ENCODE measurements around the gene MAD1L1. TPM values are rescaled to one million over a fixed set of nuclear protein-coding genes. Genes with fewer than 3 reads are reported as not detected.

Gene MAD1L1
- total RNA-seq, 2 experiments from 2014 or later, result 157 to 160 TPM

GRCh38 chr7:1852517-1853430 is 380.0 kb downstream of the MAD1L1 start:
- H3K27me3 Mint-ChIP-seq, result no peaks in the 10 kb centered on the region
- intact Hi-C loops (cut with DNase I, micrococcal nuclease), result no loop called here
- no peak overlapping the region for H3K4me3 Mint-ChIP-seq
- peak overlapping the region; percentile 47 for H3K27ac Mint-ChIP-seq
- Histone ChIP-seq H3K27me3 (ENCODE audit: control insufficient read depth in 1 of 2, insufficient read depth in 2 of 2, low read length in 2 of 2) (no peaks in the 10 kb centered on the region), H3K27ac (ENCODE audit: low read depth in 1 of 2, low read length in 2 of 2) (no peak overlapping the region), H3K4me1 (ENCODE audit: insufficient read depth, low read length) (peaks cover 38% of the 10 kb centered on the region), H3K4me3 (ENCODE audit: low read length) (no peak overlapping the region), H3K9me3 (ENCODE audit: control insufficient read depth in 1 of 2, insufficient read depth in 1 of 2, low read length in 2 of 2) (peaks cover 0 to 26% of the 10 kb centered on the region in 2 experiments), H3K36me3 (ENCODE audit: insufficient read depth, low read length) (peaks cover 6% of the 10 kb centered on the region)
- ChIA-PET POLR2A (no interaction called here), CTCF (no interaction called here)
- H3K9me3 Mint-ChIP-seq, result no peaks in the 10 kb centered on the region
- DNase-seq, result no peak
- peaks cover 20% of the 10 kb centered on the region for H3K4me1 Mint-ChIP-seq (ENCODE audit: low read depth)
- H3K36me3 Mint-ChIP-seq (ENCODE audit: low read depth), result peaks cover 34% of the 10 kb centered on the region
- ATAC-seq (ENCODE audit: poor library complexity), result no peak
- no peak for TF ChIP-seq CTCF (IDR thresholded peaks at IDR 0.05)

GRCh38 chr7:1851721-1852516 is 380.8 kb downstream of the MAD1L1 start:
- peaks cover 31% of the 10 kb centered on the region for H3K4me1 ChIP-seq (ENCODE audit: insufficient read depth, low read length)
- ATAC-seq (ENCODE audit: poor library complexity), result no peak
- Mint-ChIP-seq H3K27ac (peak overlapping the region; percentile 49), H3K4me3 (no peak overlapping the region), H3K36me3 (ENCODE audit: low read depth) (peaks cover 37% of the 10 kb centered on the region), H3K9me3 (no peaks in the 10 kb centered on the region), H3K4me1 (ENCODE audit: low read depth) (peaks cover 22% of the 10 kb centered on the region), H3K27me3 (no peaks in the 10 kb centered on the region)
- H3K9me3 ChIP-seq (ENCODE audit: control insufficient read depth in 1 of 2, insufficient read depth in 1 of 2, low read length in 2 of 2), result peaks cover 0 to 17% of the 10 kb centered on the region in 2 experiments
- POLR2A ChIA-PET, result no interaction called here
- no peak for TF ChIP-seq CTCF (IDR thresholded peaks at IDR 0.05)
- DNase-seq, result no peak
- H3K36me3 ChIP-seq (ENCODE audit: insufficient read depth, low read length), result peaks cover 10% of the 10 kb centered on the region
- CTCF ChIA-PET, result no interaction called here
- H3K4me3 ChIP-seq (ENCODE audit: low read length), result no peak overlapping the region
- no peaks in the 10 kb centered on the region for H3K27me3 ChIP-seq (ENCODE audit: control insufficient read depth in 1 of 2, insufficient read depth in 2 of 2, low read length in 2 of 2)
- H3K27ac ChIP-seq (ENCODE audit: low read depth in 1 of 2, low read length in 2 of 2), result no peak overlapping the region
- intact Hi-C loops (cut with DNase I, micrococcal nuclease), result no loop called here

GRCh38 chr7:1850976-1851571 is 381.7 kb downstream of the MAD1L1 start:
- DNase-seq, result no peak
- Mint-ChIP-seq H3K27me3 (no peaks in the 10 kb centered on the region), H3K36me3 (ENCODE audit: low read depth) (peaks cover 40% of the 10 kb centered on the region), H3K4me3 (no peak overlapping the region), H3K27ac (no peak overlapping the region), H3K9me3 (no peaks in the 10 kb centered on the region), H3K4me1 (ENCODE audit: low read depth) (peaks cover 24% of the 10 kb centered on the region)
- CTCF ChIA-PET, result no interaction called here
- H3K27me3 ChIP-seq (ENCODE audit: control insufficient read depth in 1 of 2, insufficient read depth in 2 of 2, low read length in 2 of 2), result no peaks in the 10 kb centered on the region
- peaks cover 18% of the 10 kb centered on the region for H3K36me3 ChIP-seq (ENCODE audit: insufficient read depth, low read length)
- peaks cover 25% of the 10 kb centered on the region for H3K4me1 ChIP-seq (ENCODE audit: insufficient read depth, low read length)
- H3K9me3 ChIP-seq (ENCODE audit: control insufficient read depth in 1 of 2, insufficient read depth in 1 of 2, low read length in 2 of 2), result peaks cover 0 to 9% of the 10 kb centered on the region in 2 experiments
- H3K4me3 ChIP-seq (ENCODE audit: low read length), result no peak overlapping the region
- POLR2A ChIA-PET, result no interaction called here
- no peak overlapping the region for H3K27ac ChIP-seq (ENCODE audit: low read depth in 1 of 2, low read length in 2 of 2)
- TF ChIP-seq CTCF (IDR thresholded peaks at IDR 0.05), result no peak
- no peak for ATAC-seq (ENCODE audit: poor library complexity)
- intact Hi-C loops (cut with DNase I, micrococcal nuclease), result no loop called here
